HepG2 (cell line): ENCODE data around the gene IQCN. TPM values are rescaled to one million over a fixed set of nuclear protein-coding genes. Genes with fewer than 3 reads are reported as not detected.
A peak's percentile ranks its signal among the peaks of the same experiment; 100 is the strongest.

Experiments
- ATAD3A ChIP-seq: sonication (generic); formaldehyde crosslinking; IDR thresholded peaks from 2 replicates; pipeline ENCODE4 v1.4.0; 2020; ENCODE audit warnings: missing genetic modification reagents
- CEBPG ChIP-seq: IDR thresholded peaks from 2 replicates; pipeline ENCODE4 v1.6.1; 2016
- ERF ChIP-seq: IDR thresholded peaks from 2 replicates; pipeline ENCODE4 v1.6.1; 2018; ENCODE audit warnings: missing biosample characterization, missing genetic modification reagents
- HMG20B ChIP-seq: conservative IDR thresholded peaks from 2 replicates; pipeline ENCODE4 v1.6.1; 2016; ENCODE audit warnings: missing genetic modification reagents, missing compliant biosample characterization
- MLLT10 ChIP-seq: sonication (generic); formaldehyde crosslinking; IDR thresholded peaks from 2 replicates; pipeline ENCODE4 v1.4.0; 2020; ENCODE audit warnings: missing genetic modification reagents
- RAD21 ChIP-seq: fragments of 450-650 bp; formaldehyde crosslinking; IDR thresholded peaks from 2 replicates; pipeline ENCODE4 v1.5.0; 2020; ENCODE audit warnings: mild to moderate bottlenecking
- SOX5 ChIP-seq: IDR thresholded peaks from 2 replicates; pipeline ENCODE4 v1.6.1; 2016; ENCODE audit warnings: borderline replicate concordance
- TRIM24 ChIP-seq: sonication (generic); formaldehyde crosslinking; IDR thresholded peaks from 2 replicates; pipeline ENCODE4 v1.8.0; 2022; ENCODE audit warnings: mild to moderate bottlenecking, missing genetic modification reagents
- ZNF180 ChIP-seq: sonication (generic); formaldehyde crosslinking; IDR thresholded peaks from 2 replicates; pipeline ENCODE4 v1.4.0; 2020; ENCODE audit warnings: low read depth, missing genetic modification reagents, borderline replicate concordance
- ZNF407 ChIP-seq: sonication (generic); formaldehyde crosslinking; IDR thresholded peaks from one replicate; pipeline ENCODE4 v1.5.1; 2020; ENCODE audit warnings: mild to moderate bottlenecking, missing genetic modification reagents; ENCODE audit errors: not compliant biosample characterization
- ZNF460 ChIP-seq: sonication (generic); formaldehyde crosslinking; IDR thresholded peaks from 2 replicates; pipeline ENCODE4 v1.5.1; 2020; ENCODE audit warnings: missing genetic modification reagents, mild to moderate bottlenecking, borderline replicate concordance
- ZNF577 ChIP-seq: sonication (generic); formaldehyde crosslinking; IDR thresholded peaks from 2 replicates; pipeline ENCODE4 v1.4.0; 2020; ENCODE audit warnings: mild to moderate bottlenecking, low read depth, missing genetic modification reagents, borderline replicate concordance
- ZNF839 ChIP-seq: sonication (generic); formaldehyde crosslinking; IDR thresholded peaks from 2 replicates; pipeline ENCODE4 v1.4.0; 2020; ENCODE audit warnings: missing genetic modification reagents, mild to moderate bottlenecking, borderline replicate concordance
- polyA plus RNA-seq, 8 experiments: library from polyadenylated mRNA; depleted of rRNA in 3 of 8; stranded (reverse) in 7 of 8; unstranded in 1 of 8; fragments of >200 nt; fragmentation: Illumina TruSeq in 4 of 8; extraction: Trizol in 4 of 8; gene quantifications; 2 replicates each; pipeline versions ENCODE4 v1.2.1 to v1.2.3, GENCODE V29; 2011 to 2016; ENCODE audit warnings: low read depth in 4 of 8, missing spikeins in 1 of 8, mixed read lengths in 1 of 8; ENCODE audit not compliant: insufficient read depth in 1 of 8
- total RNA-seq, 5 experiments: library from RNA; depleted of rRNA; stranded (reverse); fragments of >200 nt; fragmentation: Illumina TruSeq; extraction: Trizol; gene quantifications; 2 replicates each; pipeline ENCODE4 v1.2.3, GENCODE V29; 2016; ENCODE audit warnings: low read depth in 1 of 5
- TF ChIP-seq, protein P1 (sequence below): sonication (generic); formaldehyde crosslinking; IDR thresholded peaks from 2 replicates; pipeline ENCODE4 v1.4.0; 2020; ENCODE audit warnings: mild to moderate bottlenecking, missing genetic modification reagents
- TF ChIP-seq, protein P2 (sequence below): sonication (generic); formaldehyde crosslinking; IDR thresholded peaks from 2 replicates; pipeline ENCODE4 v1.5.1; 2020; ENCODE audit warnings: mild to moderate bottlenecking, missing genetic modification reagents, moderate library complexity

The IQCN gene
- total and polyA plus RNA-seq, 2 of the 13 experiments (the other 11 are each of a cell fraction or from before 2014, with no cell fraction given), result 0.04 to 0.18 TPM

- TF ChIP-seq, protein P1, sequence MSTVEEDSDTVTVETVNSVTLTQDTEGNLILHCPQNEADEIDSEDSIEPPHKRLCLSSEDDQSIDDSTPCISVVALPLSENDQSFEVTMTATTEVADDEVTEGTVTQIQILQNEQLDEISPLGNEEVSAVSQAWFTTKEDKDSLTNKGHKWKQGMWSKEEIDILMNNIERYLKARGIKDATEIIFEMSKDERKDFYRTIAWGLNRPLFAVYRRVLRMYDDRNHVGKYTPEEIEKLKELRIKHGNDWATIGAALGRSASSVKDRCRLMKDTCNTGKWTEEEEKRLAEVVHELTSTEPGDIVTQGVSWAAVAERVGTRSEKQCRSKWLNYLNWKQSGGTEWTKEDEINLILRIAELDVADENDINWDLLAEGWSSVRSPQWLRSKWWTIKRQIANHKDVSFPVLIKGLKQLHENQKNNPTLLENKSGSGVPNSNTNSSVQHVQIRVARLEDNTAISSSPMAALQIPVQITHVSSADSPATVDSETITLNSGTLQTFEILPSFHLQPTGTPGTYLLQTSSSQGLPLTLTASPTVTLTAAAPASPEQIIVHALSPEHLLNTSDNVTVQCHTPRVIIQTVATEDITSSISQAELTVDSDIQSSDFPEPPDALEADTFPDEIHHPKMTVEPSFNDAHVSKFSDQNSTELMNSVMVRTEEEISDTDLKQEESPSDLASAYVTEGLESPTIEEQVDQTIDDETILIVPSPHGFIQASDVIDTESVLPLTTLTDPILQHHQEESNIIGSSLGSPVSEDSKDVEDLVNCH, result no peak
- TF ChIP-seq MLLT10 (CRISPR knock-in tag), result no peak
- TF ChIP-seq ZNF839 (CRISPR knock-in tag), result no peak
- no peak for TF ChIP-seq ZNF577 (CRISPR knock-in tag)
- TF ChIP-seq, protein P2, sequence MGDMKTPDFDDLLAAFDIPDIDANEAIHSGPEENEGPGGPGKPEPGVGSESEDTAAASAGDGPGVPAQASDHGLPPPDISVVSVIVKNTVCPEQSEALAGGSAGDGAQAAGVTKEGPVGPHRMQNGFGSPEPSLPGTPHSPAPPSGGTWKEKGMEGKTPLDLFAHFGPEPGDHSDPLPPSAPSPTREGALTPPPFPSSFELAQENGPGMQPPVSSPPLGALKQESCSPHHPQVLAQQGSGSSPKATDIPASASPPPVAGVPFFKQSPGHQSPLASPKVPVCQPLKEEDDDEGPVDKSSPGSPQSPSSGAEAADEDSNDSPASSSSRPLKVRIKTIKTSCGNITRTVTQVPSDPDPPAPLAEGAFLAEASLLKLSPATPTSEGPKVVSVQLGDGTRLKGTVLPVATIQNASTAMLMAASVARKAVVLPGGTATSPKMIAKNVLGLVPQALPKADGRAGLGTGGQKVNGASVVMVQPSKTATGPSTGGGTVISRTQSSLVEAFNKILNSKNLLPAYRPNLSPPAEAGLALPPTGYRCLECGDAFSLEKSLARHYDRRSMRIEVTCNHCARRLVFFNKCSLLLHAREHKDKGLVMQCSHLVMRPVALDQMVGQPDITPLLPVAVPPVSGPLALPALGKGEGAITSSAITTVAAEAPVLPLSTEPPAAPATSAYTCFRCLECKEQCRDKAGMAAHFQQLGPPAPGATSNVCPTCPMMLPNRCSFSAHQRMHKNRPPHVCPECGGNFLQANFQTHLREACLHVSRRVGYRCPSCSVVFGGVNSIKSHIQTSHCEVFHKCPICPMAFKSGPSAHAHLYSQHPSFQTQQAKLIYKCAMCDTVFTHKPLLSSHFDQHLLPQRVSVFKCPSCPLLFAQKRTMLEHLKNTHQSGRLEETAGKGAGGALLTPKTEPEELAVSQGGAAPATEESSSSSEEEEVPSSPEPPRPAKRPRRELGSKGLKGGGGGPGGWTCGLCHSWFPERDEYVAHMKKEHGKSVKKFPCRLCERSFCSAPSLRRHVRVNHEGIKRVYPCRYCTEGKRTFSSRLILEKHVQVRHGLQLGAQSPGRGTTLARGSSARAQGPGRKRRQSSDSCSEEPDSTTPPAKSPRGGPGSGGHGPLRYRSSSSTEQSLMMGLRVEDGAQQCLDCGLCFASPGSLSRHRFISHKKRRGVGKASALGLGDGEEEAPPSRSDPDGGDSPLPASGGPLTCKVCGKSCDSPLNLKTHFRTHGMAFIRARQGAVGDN (CRISPR knock-in tag), result peak; percentile 96
- no peak for TF ChIP-seq ZNF180 (CRISPR knock-in tag)
- TF ChIP-seq HMG20B (CRISPR knock-in tag), result no peak
- no peak for TF ChIP-seq ZNF460 (CRISPR knock-in tag)
- TF ChIP-seq RAD21 (CRISPR knock-in tag), result peak; percentile 51
- no peak for TF ChIP-seq TRIM24 (CRISPR knock-in tag)
- TF ChIP-seq ATAD3A (CRISPR knock-in tag), result no peak
- peak; percentile 63; the same call in 1 of the 2 replicates for TF ChIP-seq ERF (CRISPR knock-in tag)
- no peak for TF ChIP-seq ZNF407 (CRISPR knock-in tag)
- TF ChIP-seq SOX5 (CRISPR knock-in tag), result 0 out of 2 replicates have a peak, but pooled peaks have one; percentile 33
- peak; percentile 56; the same call in 1 of the 2 replicates for TF ChIP-seq CEBPG
These were observed 48.7 kb upstream of the IQCN start, which contains the start of gene LSM4 (continued) for GRCh38 chr19:18322759-18323460.
